GM19468 (cell line): ENCODE data around the gene LCOR.
"Not testable (repeated sequence)": the region's sequence is repeated elsewhere in the genome, so short reads cannot be mapped to it uniquely, and the experiment has no call there.

Source experiments
- ATAC-seq: cut with Tn5 transposase; IDR thresholded peaks from one replicate; pipeline ENCODE4 v1.9.1; 2021; ENCODE audit warnings: mild to moderate bottlenecking, moderate library complexity, moderate number of reproducible peaks; ENCODE audit not compliant: unreplicated experiment; ENCODE audit errors: extremely low read depth

LCOR gene

GRCh38 chr10:96922978-96923948 is 91.2 kb downstream of the LCOR start:
- no peak for ATAC-seq

- ATAC-seq: no peak
Measured at GRCh38 chr10:96924861-96925260, 92.8 kb downstream of the LCOR start.

GRCh38 chr10:96930469-96930868 is 98.4 kb downstream of the LCOR start:
- no peak for ATAC-seq

DNA sequence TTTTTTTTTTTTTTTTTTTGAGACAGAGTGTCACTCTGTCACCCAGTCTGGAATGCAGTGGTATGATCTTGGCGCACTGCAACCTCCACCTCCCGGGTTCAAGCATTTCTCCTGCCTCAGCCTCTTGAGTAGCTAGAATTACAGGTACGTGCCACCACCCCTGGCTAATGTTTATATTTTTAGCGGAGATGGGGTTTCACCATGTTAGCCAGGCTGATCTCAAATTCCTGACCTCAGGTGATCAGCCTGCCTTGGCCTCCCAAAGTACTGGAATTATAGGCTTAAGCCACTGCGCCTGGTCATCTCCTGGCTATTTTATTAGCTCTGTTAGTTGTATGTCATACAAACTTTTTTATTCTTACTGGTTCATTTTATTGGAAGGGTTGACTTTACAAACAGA is 103.0 kb downstream of the LCOR start:
- ATAC-seq: no peak

DNA sequence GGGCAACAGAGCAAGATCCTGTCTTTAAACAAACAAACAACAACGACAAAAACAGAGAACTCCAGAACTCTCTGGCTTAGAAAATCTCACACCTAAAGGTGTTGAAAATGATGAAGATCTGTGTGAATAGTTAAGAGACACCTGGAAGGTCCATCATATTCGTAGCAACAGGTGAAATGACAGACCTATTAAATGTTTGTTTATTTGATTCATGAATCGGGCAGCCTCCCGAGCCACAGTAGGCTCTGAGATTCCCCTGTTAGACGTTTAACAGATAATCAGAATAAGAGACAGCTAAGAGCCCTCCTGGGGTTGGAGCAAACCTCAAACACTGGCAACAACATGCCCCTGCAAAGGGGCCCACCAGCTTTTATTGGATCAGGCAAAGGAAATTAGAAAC is 103.7 kb downstream of the LCOR start:
- no peak for ATAC-seq

- ATAC-seq: not testable (repeated sequence)
Measured at GRCh38 chr10:96943161-96943560, 111.1 kb downstream of the LCOR start.

DNA sequence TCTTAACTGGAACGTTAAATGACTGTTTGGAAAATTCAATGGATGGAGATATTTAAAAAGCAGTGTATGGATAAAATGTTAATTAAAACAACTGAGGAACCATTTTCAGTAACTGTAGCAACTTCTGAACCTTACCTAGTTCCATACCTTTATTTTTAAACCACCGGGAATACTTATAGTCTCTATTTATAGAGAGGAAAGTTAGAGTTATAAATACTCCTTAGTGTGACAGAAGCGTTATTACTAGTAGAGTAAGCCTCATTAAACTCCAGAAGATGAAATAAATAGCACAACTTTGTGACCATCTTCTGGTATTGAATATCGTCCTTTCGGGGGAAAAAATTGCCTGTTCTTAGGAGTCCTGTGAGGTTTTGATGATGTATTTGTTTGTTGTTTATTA is 114.9 kb downstream of the LCOR start:
- ATAC-seq: no peak

DNA sequence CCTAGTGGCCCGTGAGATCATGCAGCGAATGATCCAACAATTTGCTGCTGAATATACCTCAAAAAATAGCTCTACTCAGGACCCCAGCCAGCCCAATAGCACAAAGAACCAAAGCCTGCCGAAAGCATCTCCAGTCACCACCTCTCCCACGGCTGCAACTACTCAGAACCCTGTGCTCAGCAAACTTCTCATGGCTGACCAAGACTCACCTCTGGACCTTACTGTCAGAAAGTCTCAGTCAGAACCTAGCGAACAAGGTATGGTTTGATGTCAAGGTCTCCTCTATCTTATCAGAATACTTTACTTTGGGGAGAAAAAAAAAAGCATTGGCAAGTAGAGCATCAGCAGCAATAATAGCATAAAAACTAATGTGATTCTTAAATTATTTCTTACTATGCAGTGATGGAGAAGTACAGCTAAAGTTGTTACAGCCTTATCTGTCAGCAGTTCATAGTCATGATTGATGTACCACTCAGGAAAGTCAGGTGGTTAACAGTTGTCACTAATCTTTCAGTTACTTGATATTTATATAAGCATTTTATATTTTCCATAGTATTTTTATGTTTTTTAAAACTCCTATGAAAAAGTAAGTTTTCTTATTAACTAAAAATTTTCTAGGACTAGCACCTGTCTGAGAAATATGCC is 117.1 kb downstream of the LCOR start:
- no peak for ATAC-seq

DNA sequence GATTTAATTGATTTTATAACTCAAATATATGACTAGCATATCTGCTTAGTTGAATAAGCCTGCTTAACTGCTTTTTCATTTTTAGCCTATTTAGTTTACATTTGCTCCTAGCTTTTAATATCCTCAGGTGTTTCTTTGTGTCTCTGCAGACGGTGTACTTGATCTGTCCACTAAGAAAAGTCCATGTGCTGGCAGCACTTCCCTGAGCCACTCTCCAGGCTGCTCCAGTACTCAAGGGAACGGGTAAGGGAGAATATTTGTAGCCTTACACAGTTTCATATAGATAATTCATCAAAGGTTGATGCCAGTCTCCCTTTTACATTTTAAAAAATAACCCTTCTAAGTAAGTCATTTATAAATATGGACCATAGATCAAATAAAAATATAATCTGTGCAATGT is 119.9 kb downstream of the LCOR start:
- no peak for ATAC-seq

- ATAC-seq: no peak
Measured at GRCh38 chr10:96955794-96956193, 123.7 kb downstream of the LCOR start.

DNA sequence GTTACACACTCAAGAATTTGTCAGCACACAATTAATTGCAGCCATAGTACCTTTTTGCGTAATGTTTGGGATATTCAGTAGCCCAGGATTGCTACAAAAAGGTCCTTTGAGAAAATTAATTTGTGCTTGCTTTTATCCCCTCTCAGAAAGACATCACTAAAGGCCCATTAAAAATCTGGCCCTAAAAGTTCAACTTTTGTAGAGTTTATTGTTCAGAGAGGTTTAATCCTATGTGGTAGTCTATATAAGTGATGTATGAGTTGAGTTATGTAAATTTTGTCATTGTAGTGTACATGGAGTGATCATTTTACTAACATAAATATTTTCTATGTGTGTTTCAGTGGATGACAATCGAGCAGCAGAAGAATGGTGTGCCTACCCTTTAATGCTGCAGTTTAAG is 126.0 kb downstream of the LCOR start:
- no peak for ATAC-seq

DNA sequence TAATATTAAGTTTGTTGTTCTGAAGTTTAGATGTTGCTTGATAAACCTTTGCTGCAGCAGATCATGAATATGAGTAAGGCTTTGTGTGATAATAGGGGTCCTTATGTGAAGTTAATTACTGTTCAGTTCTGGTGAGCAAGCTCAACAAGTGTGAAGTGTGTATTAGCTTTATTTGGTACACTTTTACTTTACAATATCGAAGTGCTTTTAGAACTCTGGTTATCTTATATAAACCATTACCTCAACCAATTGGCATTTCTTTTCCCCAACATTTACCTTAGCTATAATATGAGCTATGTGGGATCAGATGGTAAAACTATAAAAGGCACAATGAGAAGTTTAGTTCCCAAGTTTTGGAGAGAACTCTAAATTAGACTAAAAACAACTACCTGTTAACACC is 127.6 kb downstream of the LCOR start:
- no peak for ATAC-seq

GRCh38 chr10:96960872-96961271 is 128.8 kb downstream of the LCOR start:
- ATAC-seq: no peak

DNA sequence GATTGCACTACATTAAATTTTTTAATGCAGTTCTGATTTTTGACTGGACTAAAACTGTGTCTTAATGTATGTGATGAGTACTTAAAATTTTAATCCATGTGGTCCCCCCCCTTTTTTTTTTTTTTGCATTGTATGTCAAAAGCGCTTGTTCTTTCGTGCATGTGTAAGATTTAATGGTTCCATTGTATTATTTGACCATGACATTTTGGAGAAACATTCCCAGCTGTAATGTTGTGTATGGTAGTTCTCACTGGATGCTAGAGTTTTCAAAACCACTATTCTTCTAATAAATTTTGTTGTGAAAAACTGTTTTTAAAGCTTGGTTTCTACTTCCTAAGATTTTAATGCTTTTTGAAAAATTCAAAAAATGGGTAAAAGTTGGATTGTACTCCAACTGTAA is 132.0 kb downstream of the LCOR start:
- no peak for ATAC-seq

DNA sequence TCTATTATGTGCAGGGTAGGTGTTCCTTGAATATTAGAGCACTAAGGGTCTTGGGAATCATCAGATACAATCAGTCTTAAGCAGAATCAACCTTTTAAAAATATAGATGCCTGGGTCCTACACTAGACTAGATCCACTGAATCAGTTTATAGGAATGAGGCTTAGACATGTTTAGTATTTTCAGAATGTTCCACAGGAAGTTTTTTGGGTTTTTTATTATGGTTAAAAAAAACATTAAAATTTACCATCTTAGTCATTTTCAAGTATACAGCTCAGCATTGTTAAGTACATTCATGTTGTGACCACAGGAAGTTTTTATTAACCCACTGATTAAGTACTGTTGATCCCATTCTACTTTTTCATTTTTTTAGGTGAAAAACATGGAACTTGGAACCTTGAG is 135.7 kb downstream of the LCOR start:
- no peak for ATAC-seq

DNA sequence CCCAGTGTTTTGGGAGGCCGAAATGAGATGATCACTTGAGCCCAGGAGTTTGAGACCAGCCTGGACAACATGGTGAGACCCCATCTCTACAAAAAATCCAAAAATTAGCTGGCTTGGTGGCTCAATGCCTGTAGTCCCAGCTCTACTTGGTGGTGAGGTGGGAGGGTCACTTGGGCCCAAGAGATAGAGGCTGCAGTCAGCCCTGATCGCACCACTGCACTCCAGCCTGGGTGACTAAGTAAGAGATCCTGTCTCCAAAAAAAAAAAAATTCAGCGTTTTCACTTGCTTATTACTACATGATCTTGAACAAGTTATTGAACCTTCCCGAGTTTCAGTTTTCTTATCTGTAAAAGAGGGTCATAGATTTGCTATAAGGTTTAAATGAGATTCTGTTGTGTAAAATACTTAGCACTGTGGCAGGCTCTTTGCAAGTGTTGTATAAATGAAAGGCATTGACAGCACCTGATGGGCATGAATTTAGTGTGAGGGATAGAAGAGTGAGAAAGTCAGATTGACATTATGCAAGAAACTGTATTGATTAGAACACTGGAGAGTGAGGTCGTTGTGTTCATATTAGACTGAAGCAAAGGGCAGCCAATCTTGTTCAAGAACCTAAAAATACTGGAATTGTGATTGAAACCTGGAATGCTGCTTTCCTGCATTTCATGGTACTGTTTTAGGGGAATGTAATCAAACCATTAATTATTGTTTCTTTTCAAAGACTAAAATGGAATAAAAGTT is 136.8 kb downstream of the LCOR start:
- ATAC-seq: no peak

GRCh38 chr10:96971324-96971723 is 139.2 kb downstream of the LCOR start:
- ATAC-seq: no peak

- ATAC-seq: no peak
Measured at GRCh38 chr10:96972264-96972663, 140.2 kb downstream of the LCOR start.

- no peak for ATAC-seq
Measured at GRCh38 chr10:96973809-96974747, 142.0 kb downstream of the LCOR start.

GRCh38 chr10:96975136-96975535 is 143.0 kb downstream of the LCOR start:
- ATAC-seq: no peak
